ENCODE data around the gene CLCF1. TPM values are rescaled to one million over a fixed set of nuclear protein-coding genes. Genes with fewer than 3 reads are reported as not detected.

CLCF1 gene
- total RNA-seq (2013; cell fraction: nucleolus; rRNA removed), result 0.98 and 1.1 TPM in 2 replicates
- total RNA-seq (2014; rRNA removed), result 0.68 and 0.82 TPM in 2 replicates
- 0.63 and 0.64 TPM in 2 replicates for total RNA-seq (2014; rRNA removed; fragmentation: Illumina TruSeq; extraction: Trizol)
- total RNA-seq (2021), result 1.3 and 1.5 TPM in 2 replicates
- 0.31 TPM for polyA plus RNA-seq (2011; ENCODE audit: low read depth)
- 0.12 and 0.16 TPM in 2 replicates for polyA plus RNA-seq (2011; rRNA removed)
- polyA plus RNA-seq (2011; cell fraction: cytosol; rRNA removed), result 0.42 and 0.45 TPM in 2 replicates
- polyA plus RNA-seq (2011; cell fraction: nucleus; rRNA removed), result 0.84 and 1.2 TPM in 2 replicates
- 0.74 and 0.87 TPM in 2 replicates for polyA plus RNA-seq (2012)
- 0.25 and 0.79 TPM in 2 replicates for polyA plus RNA-seq (2014; fragmentation: Illumina TruSeq; extraction: Trizol)
- polyA plus RNA-seq (2014; fragmentation: Nextera tagmentation; extraction: Ambion mirVana), result under 1 TPM; 0.24 to 0.58 TPM
- 2.1 and 2.4 TPM in 2 replicates for polyA plus RNA-seq (2014; rRNA removed)
- under 1 TPM in 1 of 2 experiments, not detected in 1; 0.35 TPM for polyA plus RNA-seq (2016; fragmentation: Nextera tagmentation; extraction: Ambion mirVana)
- 0.37 and 0.52 TPM in 2 replicates for polyA minus RNA-seq (2011; rRNA and poly(A)+ RNA removed)
- polyA minus RNA-seq (2011; cell fraction: cytosol; rRNA and poly(A)+ RNA removed), result not detected in 2 replicates
- 0.24 and 0.38 TPM in 2 replicates for polyA minus RNA-seq (2011; cell fraction: nucleus; rRNA and poly(A)+ RNA removed)
- percentile 47 among the genes with signal in this experiment for Bru-seq, nascent RNA
- percentile 53 among the genes with signal in this experiment for BruChase-seq, experiment 1, labeled RNA remaining after a 6-hour chase
- BruChase-seq, experiment 2, labeled RNA remaining after a 2-hour chase, result percentile 54 among the genes with signal in this experiment
- long read RNA-seq, experiment 1, partial matches to known transcripts, result 1 of 1 reads
- long read RNA-seq, experiment 1, other reads (novel, unspliced or antisense), result 0 of 1 reads
- long read RNA-seq, experiment 2, partial matches to known transcripts, result 0 of 1 reads
- long read RNA-seq, experiment 2, other reads (novel, unspliced or antisense), result 1 of 1 reads

GRCh38 chr11:67372993-67373647 lies at the start of gene CLCF1:
Gene CLCF1 (minus strand): TSS chr11:67373598. CDS start chr11:67373539, 59 bp downstream.
- Histone ChIP-seq H3K4me3 (peak within 1 kb of the TSS; percentile 88), H3K9me3 (replicated peaks; ENCODE audit: control insufficient read depth, insufficient read depth, low read length) (no peaks in the 10 kb centered on the region), H3K4me1 (ENCODE audit: control insufficient read depth, insufficient read depth, low read length) (peaks cover 25% of the 10 kb centered on the region), H3K4me2 (ENCODE audit: control insufficient read depth, insufficient read depth) (peak within 1 kb of the TSS; percentile 92), H4K20me1 (ENCODE audit: control insufficient read depth, insufficient read depth) (peaks cover 7% of the 10 kb centered on the region; the same call in 1 of the 2 replicates), H2AFZ (ENCODE audit: control insufficient read depth, low read depth, low read length) (peak within 1 kb of the TSS; percentile 29), H3K27me3 (replicated peaks in 1 of 2; ENCODE audit: control insufficient read depth in 2 of 2, insufficient read depth in 2 of 2, low read length in 1 of 2) (peaks cover 2 to 8% of the 10 kb centered on the region in 2 experiments; a peak in 3 of 4 replicates), H3K27ac (ENCODE audit: control insufficient read depth, insufficient read depth) (peak within 1 kb of the TSS; percentile 2; the same call in 1 of the 2 replicates), H3K79me2 (ENCODE audit: control insufficient read depth, insufficient read depth, low read length) (no peaks in the 10 kb centered on the region), H3K9ac (ENCODE audit: control insufficient read depth, insufficient read depth, low read length) (peak within 1 kb of the TSS; percentile 39; the same call in 1 of the 2 replicates), H3K36me3 (ENCODE audit: control insufficient read depth in 2 of 2, insufficient read depth in 2 of 2, low read length in 1 of 2) (no peaks in the 10 kb centered on the region)
- in situ Hi-C loops (cut with MboI) (no loop called here), intact Hi-C loops (cut with micrococcal nuclease; ENCODE audit: unreplicated experiment) (no loop called here)
- no peak for FAIRE-seq
- ChIA-PET RAD21 (ENCODE audit: unreplicated experiment) (interaction anchor here (0.6 to 6.5 kb wide), 10 partner anchors 9 to 335 kb away, joined by 3 to 122 read pairs (median 5); partner anchors contain the start of genes KDM2A, POLD4 and RAD9A), POLR2A (interaction anchor here (0.6 to 4.3 kb wide), 12 partner anchors 8 to 530 kb away, joined by 3 to 32 read pairs (median 6); partner anchors contain the start of genes POLD4, PPP1CA and RAD9A), CTCF (interaction anchor here (0.6 to 26.2 kb wide), 5 partner anchors 7 to 256 kb away, joined by 3 to 1301 read pairs (median 41); partner anchors contain the start of genes CLCF1, NUDT8, POLD4 and RAD9A), SMC1A (ENCODE audit: uncharacterized antibody, unreplicated experiment) (interaction anchor here (0.8 to 21.3 kb wide), 5 partner anchors 8 to 56 kb away, joined by 3 to 646 read pairs (median 4); partner anchors contain the start of gene POLD4)
- peak; percentile 41 for ATAC-seq
- DNase-seq (ENCODE audit: low read depth, low spot score), result no peak
- no TSS peak for BruUV-seq (replicated peaks)
- 3% methylated on average over 18 of the region's 76 CpGs for WGBS (ENCODE audit: insufficient coverage, insufficient replicate concordance, low lambda C conversion rate, missing lambda C conversion rate)
- TF ChIP-seq, protein P1, sequence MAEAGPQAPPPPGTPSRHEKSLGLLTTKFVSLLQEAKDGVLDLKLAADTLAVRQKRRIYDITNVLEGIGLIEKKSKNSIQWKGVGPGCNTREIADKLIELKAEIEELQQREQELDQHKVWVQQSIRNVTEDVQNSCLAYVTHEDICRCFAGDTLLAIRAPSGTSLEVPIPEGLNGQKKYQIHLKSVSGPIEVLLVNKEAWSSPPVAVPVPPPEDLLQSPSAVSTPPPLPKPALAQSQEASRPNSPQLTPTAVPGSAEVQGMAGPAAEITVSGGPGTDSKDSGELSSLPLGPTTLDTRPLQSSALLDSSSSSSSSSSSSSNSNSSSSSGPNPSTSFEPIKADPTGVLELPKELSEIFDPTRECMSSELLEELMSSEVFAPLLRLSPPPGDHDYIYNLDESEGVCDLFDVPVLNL (IDR thresholded peaks at IDR 0.05; ENCODE audit: low read depth, low read length), result no peak
- TF ChIP-seq NR2F1 (conservative IDR thresholded peaks at IDR 0.05), result peak; percentile 28; the same call in 1 of the 2 replicates
- no peak for TF ChIP-seq CTCF (IDR thresholded peaks at IDR 0.05 in 2 of 3, conservative IDR thresholded peaks at IDR 0.05 in 1 of 3; ENCODE audit: control insufficient read depth in 2 of 3, extremely low read depth in 1 of 3, insufficient read depth in 1 of 3, low read depth in 3 of 3, low read length in 3 of 3)
- TF ChIP-seq IKZF1 (conservative IDR thresholded peaks at IDR 0.05), result peak; percentile 69
- TF ChIP-seq, protein P2, sequence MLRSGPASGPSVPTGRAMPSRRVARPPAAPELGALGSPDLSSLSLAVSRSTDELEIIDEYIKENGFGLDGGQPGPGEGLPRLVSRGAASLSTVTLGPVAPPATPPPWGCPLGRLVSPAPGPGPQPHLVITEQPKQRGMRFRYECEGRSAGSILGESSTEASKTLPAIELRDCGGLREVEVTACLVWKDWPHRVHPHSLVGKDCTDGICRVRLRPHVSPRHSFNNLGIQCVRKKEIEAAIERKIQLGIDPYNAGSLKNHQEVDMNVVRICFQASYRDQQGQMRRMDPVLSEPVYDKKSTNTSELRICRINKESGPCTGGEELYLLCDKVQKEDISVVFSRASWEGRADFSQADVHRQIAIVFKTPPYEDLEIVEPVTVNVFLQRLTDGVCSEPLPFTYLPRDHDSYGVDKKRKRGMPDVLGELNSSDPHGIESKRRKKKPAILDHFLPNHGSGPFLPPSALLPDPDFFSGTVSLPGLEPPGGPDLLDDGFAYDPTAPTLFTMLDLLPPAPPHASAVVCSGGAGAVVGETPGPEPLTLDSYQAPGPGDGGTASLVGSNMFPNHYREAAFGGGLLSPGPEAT (IDR thresholded peaks at IDR 0.05; ENCODE audit: low read depth), result no peak
- no peak for TF ChIP-seq BRCA1 (IDR thresholded peaks at IDR 0.05; ENCODE audit: low read depth, low read length)
- peak in 1 of 2 experiments; percentile 13; a peak in 1 of 4 replicates for TF ChIP-seq BHLHE40 (IDR thresholded peaks at IDR 0.05; ENCODE audit: borderline replicate concordance in 1 of 2, low read depth in 2 of 2, low read length in 1 of 2)
- TF ChIP-seq EGR1 (IDR thresholded peaks at IDR 0.05; ENCODE audit: borderline replicate concordance in 1 of 2, low read depth in 2 of 2, low read length in 2 of 2), result no peak
- no peak for TF ChIP-seq SIN3A (IDR thresholded peaks at IDR 0.05; ENCODE audit: low read depth, low read length)
- TF ChIP-seq MEF2A (IDR thresholded peaks at IDR 0.05; ENCODE audit: insufficient read depth, low read depth, low read length), result no peak
- TF ChIP-seq RFX5 (IDR thresholded peaks at IDR 0.05; ENCODE audit: low read depth, low read length), result no peak
- TF ChIP-seq MXI1 (IDR thresholded peaks at IDR 0.05; ENCODE audit: low read depth, low read length), result no peak
